H1 (cell line): ENCODE results near the gene CDH12. TPM values are rescaled to one million over a fixed set of nuclear protein-coding genes. Genes with fewer than 3 reads are reported as not detected.

ENCODE experiments used
- CTCF ChIA-PET: fragments of 300-600 bp; sonication (Branson Sonifier 250); formaldehyde crosslinking; loops from one replicate; lab custom pipeline; 2021; ENCODE audit not compliant: partially characterized antibody; lab: Charles Lee
- POLR2A ChIA-PET: fragments of 300-600 bp; sonication (Branson Sonifier 250); formaldehyde crosslinking; loops from one replicate; lab custom pipeline; 2021; ENCODE audit warnings: inconsistent platforms; ENCODE audit not compliant: partially characterized antibody; lab: Charles Lee
- DNase-seq, 2 experiments: peaks; one replicate each; pipeline versions ENCODE4 v3.0.0 to v3.0.0-alpha.2; 2010 to 2022; ENCODE audit warnings: low spot score in 2 of 2, low read depth in 1 of 2, mixed read lengths in 1 of 2
- FAIRE-seq: peaks from 2 replicates; lab custom pipeline; 2011; peaks lifted over from hg19 to GRCh38; lab: Jason Lieb, UNC
- H2AFZ ChIP-seq: 2 replicates; pipeline ENCODE4 v1.8.1; 2012; ENCODE audit warnings: low read length, inconsistent platforms
- H2AK5ac ChIP-seq: 2 replicates; pipeline ENCODE4 v1.6.1; 2013; ENCODE audit warnings: low read depth, low read length
- H2BK120ac ChIP-seq: replicated peaks from 2 replicates; pipeline ENCODE3; 2013; ENCODE audit warnings: low read depth, low read length, inconsistent platforms
- H2BK12ac ChIP-seq: 2 replicates; pipeline ENCODE4 v1.6.1; 2013; ENCODE audit warnings: low read depth, low read length
- H2BK15ac ChIP-seq: 2 replicates; pipeline ENCODE4 v1.6.1; 2013; ENCODE audit warnings: low read length
- H2BK20ac ChIP-seq: 2 replicates; pipeline ENCODE4 v1.6.1; 2013; ENCODE audit warnings: low read length
- H2BK5ac ChIP-seq: 2 replicates; pipeline ENCODE4 v1.6.1; 2013; ENCODE audit warnings: low read depth, low read length
- H3K14ac ChIP-seq: 2 replicates; pipeline ENCODE4 v1.6.1; 2013; ENCODE audit warnings: inconsistent platforms; ENCODE audit not compliant: insufficient read length
- H3K18ac ChIP-seq: 2 replicates; pipeline ENCODE4 v1.6.1; 2013; ENCODE audit warnings: low read length; ENCODE audit errors: extremely low read depth
- H3K23ac ChIP-seq: 2 replicates; pipeline ENCODE4 v1.6.1; 2013; ENCODE audit warnings: inconsistent platforms; ENCODE audit not compliant: insufficient read length
- H3K23me2 ChIP-seq: 2 replicates; pipeline ENCODE4 v1.6.1; 2013; ENCODE audit warnings: low read depth, low read length
- H3K27ac ChIP-seq: 2 replicates; pipeline ENCODE4 v1.6.1; 2011; ENCODE audit warnings: low read depth, low read length, inconsistent platforms
- H3K27me3 ChIP-seq, 4 experiments: replicated peaks in 1 of 4; 1 replicate in 1 of 4; 2 replicates in 3 of 4; pipeline versions ENCODE4 v1.6.1 to v1.8.1; 2011 to 2013; ENCODE audit warnings: low read length in 3 of 4, mild to moderate bottlenecking in 3 of 4, inconsistent platforms in 2 of 4, mixed read lengths in 2 of 4, moderate library complexity in 1 of 4; ENCODE audit not compliant: control insufficient read depth in 3 of 4, insufficient read depth in 3 of 4; ENCODE audit errors: extremely low read depth in 1 of 4
- H3K36me3 ChIP-seq, 4 experiments: 2 replicates each; pipeline versions ENCODE4 v1.6.1 to v1.8.1; 2011 to 2013; ENCODE audit warnings: mild to moderate bottlenecking in 4 of 4, low read length in 3 of 4, moderate library complexity in 2 of 4, control low read depth in 1 of 4, inconsistent platforms in 1 of 4; ENCODE audit not compliant: insufficient read depth in 4 of 4, control insufficient read depth in 2 of 4
- H3K4ac ChIP-seq: replicated peaks from 2 replicates; pipeline ENCODE3; 2013; ENCODE audit warnings: low read length, low read depth, mixed read lengths, inconsistent platforms; ENCODE audit not compliant: insufficient read length
- H3K4me1 ChIP-seq, 4 experiments: replicated peaks in 1 of 4; 1 replicate in 1 of 4; 2 replicates in 3 of 4; pipeline versions ENCODE4 v1.6.1 to v1.8.1; 2011 to 2013; ENCODE audit warnings: low read length in 3 of 4, inconsistent platforms in 2 of 4, mixed read lengths in 1 of 4; ENCODE audit not compliant: insufficient read depth in 4 of 4, control insufficient read depth in 3 of 4
- H3K4me2 ChIP-seq, 2 experiments: 2 replicates each; pipeline versions ENCODE4 v1.6.1 to v1.8.1; 2011 to 2013; ENCODE audit warnings: low read depth in 2 of 2, low read length in 2 of 2, control low read depth in 1 of 2, inconsistent platforms in 1 of 2, mild to moderate bottlenecking in 1 of 2; ENCODE audit not compliant: insufficient read depth in 1 of 2
- H3K4me3 ChIP-seq, 4 experiments: fragments of 200-600, 300-600 bp in 1 of 4; sonication (generic), shearing (Covaris generic), sonication (Bioruptor Twin) in 1 of 4; 2 replicates each; pipeline versions ENCODE4 v1.5.1 to v1.8.1; 2011 to 2016; ENCODE audit warnings: low read length in 4 of 4, low read depth in 3 of 4, control low read depth in 2 of 4, inconsistent platforms in 2 of 4, mild to moderate bottlenecking in 2 of 4, mixed read lengths in 1 of 4, moderate library complexity in 1 of 4; ENCODE audit not compliant: insufficient read depth in 2 of 4; ENCODE audit errors: extremely low read depth in 1 of 4
- H3K56ac ChIP-seq: replicated peaks from 2 replicates; pipeline ENCODE3; 2013; ENCODE audit warnings: low read depth, mild to moderate bottlenecking, mixed read lengths, low read length, inconsistent platforms; ENCODE audit not compliant: insufficient read length
- H3K79me1 ChIP-seq: 2 replicates; pipeline ENCODE4 v1.6.1; 2013; ENCODE audit warnings: low read depth, low read length, control low read depth
- H3K79me2 ChIP-seq, 2 experiments: 2 replicates each; pipeline versions ENCODE4 v1.6.1 to v1.8.1; 2012 to 2013; ENCODE audit warnings: low read length in 2 of 2, mild to moderate bottlenecking in 2 of 2, inconsistent platforms in 1 of 2; ENCODE audit not compliant: insufficient read depth in 2 of 2, control insufficient read depth in 1 of 2
- H3K9ac ChIP-seq, 4 experiments: replicated peaks in 1 of 4; 1 replicate in 1 of 4; 2 replicates in 3 of 4; pipeline versions ENCODE4 v1.6.1 to v1.8.1; 2011 to 2013; ENCODE audit warnings: low read depth in 3 of 4, low read length in 3 of 4, control low read depth in 2 of 4, mild to moderate bottlenecking in 2 of 4, moderate library complexity in 2 of 4, inconsistent platforms in 1 of 4; ENCODE audit errors: extremely low read depth in 1 of 4
- H3K9me3 ChIP-seq, 2 experiments: 2 replicates each; pipeline versions ENCODE4 v1.6.1 to v1.8.1; 2012 to 2013; ENCODE audit warnings: mild to moderate bottlenecking in 2 of 2, moderate library complexity in 2 of 2, control low read depth in 1 of 2, inconsistent platforms in 1 of 2, low read depth in 1 of 2, low read length in 1 of 2, mixed read lengths in 1 of 2; ENCODE audit not compliant: insufficient read depth in 2 of 2
- H4K20me1 ChIP-seq, 2 experiments: replicated peaks in 1 of 2; 2 replicates each; pipeline versions ENCODE3 to v1.8.1; 2011 to 2013; ENCODE audit warnings: inconsistent platforms in 2 of 2, low read length in 2 of 2, mild to moderate bottlenecking in 1 of 2; ENCODE audit not compliant: insufficient read depth in 2 of 2, control insufficient read depth in 1 of 2
- H4K5ac ChIP-seq: 2 replicates; pipeline ENCODE4 v1.6.1; 2013; ENCODE audit warnings: low read length, low read depth, mixed read lengths, inconsistent platforms; ENCODE audit not compliant: insufficient read length
- H4K8ac ChIP-seq: 2 replicates; pipeline ENCODE4 v1.8.0; 2013; ENCODE audit warnings: mild to moderate bottlenecking, moderate library complexity, low read length, inconsistent platforms; ENCODE audit not compliant: insufficient read depth; ENCODE audit errors: extremely low read depth
- H4K91ac ChIP-seq: replicated peaks from 2 replicates; pipeline ENCODE3; 2013; ENCODE audit warnings: low read length, mixed read lengths, inconsistent platforms; ENCODE audit not compliant: insufficient read length
- BCL11A ChIP-seq, 2 experiments: IDR thresholded peaks; one replicate each; pipeline ENCODE4 v1.6.1; 2011; ENCODE audit warnings: low read depth in 2 of 2, low read length in 2 of 2, mild to moderate bottlenecking in 2 of 2
- CEBPB ChIP-seq: IDR thresholded peaks from 2 replicates; pipeline ENCODE4 v1.6.1; 2012; ENCODE audit warnings: low read depth, low read length
- HDAC2 ChIP-seq, 2 experiments: fragments of 300-600 bp in 1 of 2; sonication (generic) in 1 of 2; IDR thresholded peaks; 2 replicates each; pipeline ENCODE4 v1.6.1; 2011 to 2012; ENCODE audit warnings: low read depth in 2 of 2, low read length in 2 of 2, mild to moderate bottlenecking in 2 of 2, moderate library complexity in 2 of 2, borderline replicate concordance in 1 of 2, inconsistent platforms in 1 of 2
- KDM4A ChIP-seq: IDR thresholded peaks from one replicate; pipeline ENCODE4 v1.7.1; 2012; ENCODE audit warnings: low read depth, mild to moderate bottlenecking, moderate library complexity, low read length, inconsistent platforms; ENCODE audit not compliant: severe bottlenecking
- NANOG ChIP-seq: IDR thresholded peaks from 2 replicates; pipeline ENCODE4 v1.6.1; 2011; ENCODE audit warnings: low read length, low read depth, mild to moderate bottlenecking, inconsistent platforms; ENCODE audit not compliant: insufficient read depth, poor library complexity, severe bottlenecking
- POU5F1 ChIP-seq: IDR thresholded peaks from 2 replicates; pipeline ENCODE4 v1.6.1; 2011; ENCODE audit warnings: low read depth, mild to moderate bottlenecking, low read length, moderate library complexity
- SP4 ChIP-seq: IDR thresholded peaks from 2 replicates; pipeline ENCODE4 v1.6.1; 2012; ENCODE audit warnings: low read length, inconsistent platforms
- TCF12 ChIP-seq: IDR thresholded peaks from 2 replicates; pipeline ENCODE4 v1.6.1; 2011; ENCODE audit warnings: low read depth, mild to moderate bottlenecking, low read length
- TEAD4 ChIP-seq: IDR thresholded peaks from 2 replicates; pipeline ENCODE4 v1.6.1; 2012; ENCODE audit warnings: low read depth, low read length, inconsistent platforms, mixed read lengths
- WGBS, 2 experiments: shearing (Covaris generic) in 1 of 2; methylation state at CpG; one replicate each; pipeline versions ENCODE4 v1.1.6 to v1.1.7; 2013 to 2015; ENCODE audit warnings: low lambda C conversion rate in 2 of 2, mixed read lengths in 2 of 2, inconsistent platforms in 1 of 2, low coverage in 1 of 2, missing lambda C conversion rate in 1 of 2; ENCODE audit not compliant: insufficient replicate concordance in 2 of 2, insufficient coverage in 1 of 2, insufficient read length in 1 of 2; ENCODE audit errors: extremely low coverage in 1 of 2, missing lambda C conversion rate in 1 of 2; 5-methylcytosine and 5-hydroxymethylcytosine counted together
- polyA plus RNA-seq, 7 experiments: library from polyadenylated mRNA; depleted of rRNA in 3 of 7; stranded (reverse) in 5 of 7; unstranded in 2 of 7; fragments of >200 nt in 5 of 7; fragments of 200-250 nt in 2 of 7; gene quantifications; 1 replicate in 5 of 7; 2 replicates in 1 of 7; 4 replicates in 1 of 7; pipeline versions ENCODE4 v1.2.1 to v1.2.3, GENCODE V29; 2011 to 2013; ENCODE audit warnings: missing spikeins in 2 of 7, mixed read lengths in 2 of 7
- total RNA-seq: library from RNA; stranded (reverse); fragmentation: NEBNext Ultra II Directional; extraction: Animal tissue kit (Norgen Biotek cat#: 25700); gene quantifications from 2 replicates; pipeline ENCODE4 v1.2.1, GENCODE V29; 2021
- TF ChIP-seq, protein P1 (sequence below): IDR thresholded peaks from 2 replicates; pipeline ENCODE4 v1.6.1; 2012; ENCODE audit warnings: inconsistent platforms

The CDH12 gene
- total and polyA plus RNA-seq, 2 of the 8 experiments (the other 6 are each of a cell fraction or from before 2014, with no cell fraction given), result 0.03 TPM; not detected in 1

DNA sequence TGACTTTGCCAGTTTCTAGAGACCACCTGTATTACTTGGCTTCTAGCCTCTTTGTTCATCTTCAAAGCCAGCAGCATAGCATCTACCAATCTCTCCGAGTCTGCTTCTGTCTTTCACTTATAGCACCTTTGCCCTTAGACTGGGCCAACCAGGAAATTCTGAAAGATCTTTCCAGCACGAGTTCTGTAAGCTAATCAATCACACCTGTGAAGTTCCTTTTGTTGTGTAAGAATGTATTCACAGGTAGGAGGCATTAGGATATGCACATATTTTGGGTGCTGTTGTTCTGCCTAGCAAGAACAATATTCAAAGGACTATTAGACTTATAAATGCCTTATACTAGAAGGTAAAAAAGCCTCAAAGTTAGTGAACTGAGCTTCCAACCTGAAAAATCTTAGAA is 232.1 kb downstream of the CDH12 start:
- no peak overlapping the region for H2BK15ac ChIP-seq
- H4K8ac ChIP-seq, result no peak overlapping the region
- no peak overlapping the region for H2BK20ac ChIP-seq
- H3K36me3 ChIP-seq, result no peaks in the 10 kb centered on the region
- no peak overlapping the region for H2BK5ac ChIP-seq
- POLR2A ChIA-PET, result no interaction called here
- peak overlapping the region; percentile 7 to 45; a peak in 2 of 4 replicates for H3K4me2 ChIP-seq
- no peaks in the 10 kb centered on the region for H3K27me3 ChIP-seq
- peak overlapping the region in 1 of 4 experiments; percentile 26; a peak in 2 of 8 replicates for H3K4me3 ChIP-seq
- no peaks in the 10 kb centered on the region for H3K23me2 ChIP-seq
- H3K9me3 ChIP-seq, result no peaks in the 10 kb centered on the region
- H4K20me1 ChIP-seq, result no peaks in the 10 kb centered on the region
- H3K79me1 ChIP-seq, result no peaks in the 10 kb centered on the region
- H3K4me1 ChIP-seq, result peaks cover 0 to 6% (median 3%) of the 10 kb centered on the region in 4 experiments; a peak in 3 of 7 replicates
- H3K4ac ChIP-seq, result no peak overlapping the region
- no peak overlapping the region for H2AFZ ChIP-seq
- no peak overlapping the region for H3K18ac ChIP-seq
- H3K9ac ChIP-seq, result no peak overlapping the region
- DNase-seq (no peak), FAIRE-seq (peak; percentile 39)
- H3K23ac ChIP-seq, result no peak overlapping the region
- H4K5ac ChIP-seq, result no peak overlapping the region
- H3K79me2 ChIP-seq, result no peaks in the 10 kb centered on the region
- H4K91ac ChIP-seq, result no peak overlapping the region
- 3% methylated on average over 2 of the region's 2 CpGs; no CpG with 5 or more reads in 1 of the 2 experiments for WGBS, 2 experiments
- H2BK120ac ChIP-seq, result no peak overlapping the region
- CTCF ChIA-PET, result no interaction called here
- no peak overlapping the region; the same call in 1 of the 2 replicates for H3K27ac ChIP-seq
- no peak overlapping the region for H2BK12ac ChIP-seq
- no peak overlapping the region for H2AK5ac ChIP-seq
- TF ChIP-seq, protein P1, sequence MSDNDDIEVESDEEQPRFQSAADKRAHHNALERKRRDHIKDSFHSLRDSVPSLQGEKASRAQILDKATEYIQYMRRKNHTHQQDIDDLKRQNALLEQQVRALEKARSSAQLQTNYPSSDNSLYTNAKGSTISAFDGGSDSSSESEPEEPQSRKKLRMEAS, result 0 out of 2 replicates have a peak, but pooled peaks have one; percentile 10
- no peak for TF ChIP-seq SP4
- TF ChIP-seq HDAC2 (IDR thresholded peaks at IDR 0.05; ENCODE audit: borderline replicate concordance in 1 of 2, low read depth in 2 of 2, low read length in 2 of 2), result peak in 1 of 2 experiments; percentile 79; a peak in 1 of 4 replicates
- TF ChIP-seq KDM4A, result no peak
- TF ChIP-seq NANOG, result peak; percentile 19
- peak; percentile 60; the same call in 1 of the 2 replicates for TF ChIP-seq TEAD4
- TF ChIP-seq TCF12, result 0 out of 2 replicates have a peak, but pooled peaks have one; percentile 80
- peak; percentile 89 for TF ChIP-seq POU5F1
- TF ChIP-seq BCL11A (IDR thresholded peaks at IDR 0.05; ENCODE audit: low read depth in 2 of 2, low read length in 2 of 2), result peak in 1 of 2 experiments; percentile 15
- peak; percentile 43; the same call in 1 of the 2 replicates for TF ChIP-seq CEBPB
- TF ChIP-seq, all 59 proteins: peak for 8
- Histone ChIP-seq H3K14ac (no peak overlapping the region), H3K56ac (no peak overlapping the region)
